KMS-11 (cell line): ENCODE results near the gene ETFB.

Experiments
- H2AFZ ChIP-seq: fragments of 200-600 bp; sonication (generic); 2 replicates; pipeline ENCODE4 v1.6.1; 2016; ENCODE audit warnings: antibody characterized with exemption, mixed run types, low read depth
- H3K27ac ChIP-seq: fragments of 200-600 bp; sonication (generic); 2 replicates; pipeline ENCODE4 v1.6.1; 2016; ENCODE audit warnings: mild to moderate bottlenecking, mixed run types
- H3K27me3 ChIP-seq: fragments of 200-600 bp; sonication (generic); 2 replicates; pipeline ENCODE4 v1.6.1; 2017; ENCODE audit warnings: mild to moderate bottlenecking, low read depth, mixed run types, moderate library complexity; ENCODE audit not compliant: insufficient read depth
- H3K36me3 ChIP-seq: fragments of 200-600 bp; sonication (generic); 2 replicates; pipeline ENCODE4 v1.6.1; 2017; ENCODE audit warnings: mild to moderate bottlenecking, mixed run types; ENCODE audit not compliant: insufficient read depth
- H3K4me1 ChIP-seq: fragments of 200-600 bp; sonication (generic); 2 replicates; pipeline ENCODE4 v1.6.1; 2016; ENCODE audit warnings: mild to moderate bottlenecking, low read depth, mixed run types; ENCODE audit not compliant: poor library complexity, severe bottlenecking
- H3K4me2 ChIP-seq: fragments of 200-600 bp; sonication (generic); 2 replicates; pipeline ENCODE4 v1.7.0; 2016; ENCODE audit warnings: mild to moderate bottlenecking, mixed run types
- H3K4me3 ChIP-seq: fragments of 200-600 bp; sonication (generic); IDR thresholded peaks from 2 replicates; pipeline ENCODE4 v1.6.1; 2017; ENCODE audit warnings: low read depth, low read length, mixed read lengths; ENCODE audit not compliant: insufficient read depth
- H3K79me2 ChIP-seq: fragments of 200-600 bp; sonication (generic); 2 replicates; pipeline ENCODE4 v1.6.1; 2016; ENCODE audit warnings: low read depth, mixed run types; ENCODE audit not compliant: insufficient read depth
- H3K9ac ChIP-seq: fragments of 200-600 bp; sonication (generic); 2 replicates; pipeline ENCODE4 v1.6.1; 2016; ENCODE audit warnings: mild to moderate bottlenecking, mixed run types
- H4K20me1 ChIP-seq: fragments of 200-600 bp; sonication (generic); 2 replicates; pipeline ENCODE4 v1.6.1; 2016; ENCODE audit warnings: mild to moderate bottlenecking, mixed run types; ENCODE audit not compliant: insufficient read depth
- CTCF ChIP-seq: fragments of 200-600 bp; sonication (generic); conservative IDR thresholded peaks from 2 replicates; pipeline ENCODE4 v1.6.1; 2017; ENCODE audit warnings: low read depth, mild to moderate bottlenecking, antibody characterized with exemption, low read length, moderate library complexity, mixed read lengths

The ETFB gene

GRCh38 chr19:51316688-51317087 is 49.5 kb downstream of the ETFB start:
- H3K27me3 ChIP-seq: no peaks in the 10 kb centered on the region
- H3K4me3 ChIP-seq: no peak overlapping the region
- H2AFZ ChIP-seq: no peak overlapping the region
- no peak overlapping the region for H3K9ac ChIP-seq
- no peak for TF ChIP-seq CTCF
- H3K79me2 ChIP-seq: no peaks in the 10 kb centered on the region
- no peaks in the 10 kb centered on the region for H3K36me3 ChIP-seq
- no peaks in the 10 kb centered on the region for H3K4me1 ChIP-seq
- H3K4me2 ChIP-seq: no peak overlapping the region
- no peaks in the 10 kb centered on the region for H4K20me1 ChIP-seq
- no peak overlapping the region for H3K27ac ChIP-seq

GRCh38 chr19:51311351-51312257 is 54.6 kb downstream of the ETFB start, which contains the start of gene IGLON5:
IGLON5 (plus strand) TSS chr19:51311644; CDS start chr19:51311848, 204 bp downstream.
- Histone ChIP-seq H3K27ac (no peak within 1 kb of the TSS), H3K4me1 (no peaks in the 10 kb centered on the region), H3K79me2 (no peaks in the 10 kb centered on the region), H3K4me3 (no peak within 1 kb of the TSS), H3K36me3 (no peaks in the 10 kb centered on the region), H3K27me3 (no peaks in the 10 kb centered on the region), H3K9ac (no peak within 1 kb of the TSS), H2AFZ (no peak within 1 kb of the TSS), H3K4me2 (no peak within 1 kb of the TSS), H4K20me1 (no peaks in the 10 kb centered on the region)
- TF ChIP-seq CTCF: no peak

- Histone ChIP-seq H3K27me3 (no peaks in the 10 kb centered on the region), H3K4me1 (no peaks in the 10 kb centered on the region), H4K20me1 (no peaks in the 10 kb centered on the region), H3K79me2 (no peaks in the 10 kb centered on the region), H3K36me3 (no peaks in the 10 kb centered on the region), H3K4me2 (no peak overlapping the region), H3K4me3 (no peak overlapping the region), H3K9ac (no peak overlapping the region), H3K27ac (no peak overlapping the region), H2AFZ (no peak overlapping the region)
- no peak for TF ChIP-seq CTCF
Measured at GRCh38 chr19:51305479-51305878, 60.7 kb downstream of the ETFB start.

- no peak overlapping the region for H3K27ac ChIP-seq
- no peaks in the 10 kb centered on the region for H3K79me2 ChIP-seq
- no peaks in the 10 kb centered on the region; the same call in 1 of the 2 replicates for H3K27me3 ChIP-seq
- no peaks in the 10 kb centered on the region for H3K4me1 ChIP-seq
- no peak overlapping the region for H3K4me2 ChIP-seq
- no peak overlapping the region for H3K9ac ChIP-seq
- H3K4me3 ChIP-seq: no peak overlapping the region
- no peaks in the 10 kb centered on the region for H4K20me1 ChIP-seq
- TF ChIP-seq CTCF: no peak
- H3K36me3 ChIP-seq: no peaks in the 10 kb centered on the region
- no peak overlapping the region for H2AFZ ChIP-seq
Measured at GRCh38 chr19:51301266-51301665, 64.9 kb downstream of the ETFB start.
